ENCODE measurements around the gene MPND.
A peak's percentile ranks its signal among the peaks of the same experiment; 100 is the strongest.

Gene MPND

GRCh38 chr19:4405977-4406376 is 62.6 kb downstream of the MPND start:
- Histone ChIP-seq H3K36me3 (ENCODE audit: insufficient read depth, low read depth, low read length) (peaks cover 62% of the 10 kb centered on the region), H3K9ac (ENCODE audit: low read depth, low read length) (peak overlapping the region; percentile 29; the same call in 1 of the 2 replicates), H3K9me3 (ENCODE audit: insufficient read depth, low read depth, low read length) (no peaks in the 10 kb centered on the region), H3K4me1 (ENCODE audit: insufficient read depth, low read length) (peaks cover 23% of the 10 kb centered on the region), H3K27me3 (ENCODE audit: insufficient read depth, low read length) (no peaks in the 10 kb centered on the region), H3K27ac (ENCODE audit: low read length) (no peak overlapping the region), H3K4me3 (ENCODE audit: low read length) (no peak overlapping the region)

GRCh38 chr19:4406626-4407025 is 63.3 kb downstream of the MPND start:
- Histone ChIP-seq H3K4me3 (ENCODE audit: low read length) (no peak overlapping the region), H3K27me3 (ENCODE audit: insufficient read depth, low read length) (no peaks in the 10 kb centered on the region), H3K27ac (ENCODE audit: low read length) (no peak overlapping the region), H3K9ac (ENCODE audit: low read depth, low read length) (no peak overlapping the region), H3K9me3 (ENCODE audit: insufficient read depth, low read depth, low read length) (no peaks in the 10 kb centered on the region), H3K36me3 (ENCODE audit: insufficient read depth, low read depth, low read length) (peaks cover 68% of the 10 kb centered on the region), H3K4me1 (ENCODE audit: insufficient read depth, low read length) (peaks cover 23% of the 10 kb centered on the region)

DNA sequence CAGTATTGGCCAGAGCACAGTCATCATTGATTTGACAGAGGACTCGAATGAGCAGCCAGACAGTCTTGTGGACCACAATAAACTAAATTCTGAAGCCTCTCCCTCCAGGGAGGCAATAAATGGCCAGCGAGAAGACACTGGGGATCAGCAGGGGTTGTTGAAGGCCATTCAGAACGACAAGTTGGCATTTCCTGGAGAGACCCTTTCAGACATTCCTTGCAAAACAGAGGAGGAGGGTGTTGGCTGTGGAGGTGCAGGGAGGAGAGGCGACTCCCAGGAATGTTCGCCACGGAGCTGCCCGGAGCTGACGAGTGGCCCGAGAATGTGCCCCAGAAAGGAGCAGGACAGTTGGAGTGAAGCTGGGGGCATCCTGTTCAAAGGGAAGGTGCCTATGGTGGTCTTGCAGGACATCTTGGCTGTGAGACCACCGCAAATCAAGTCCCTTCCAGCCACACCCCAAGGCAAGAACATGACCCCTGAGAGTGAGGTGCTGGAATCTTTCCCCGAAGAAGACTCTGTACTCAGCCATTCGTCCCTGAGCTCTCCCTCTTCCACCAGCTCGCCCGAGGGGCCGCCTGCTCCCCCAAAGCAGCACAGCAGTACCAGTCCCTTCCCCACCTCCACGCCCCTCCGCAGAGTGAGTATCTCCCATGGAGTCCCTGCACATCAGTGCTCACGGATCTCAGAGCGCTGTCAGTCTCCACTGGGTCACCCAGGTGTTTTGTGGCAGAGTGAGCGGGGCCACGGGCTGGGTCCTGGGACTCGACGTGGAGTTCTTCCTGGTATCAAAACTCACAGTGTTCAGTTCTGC is 66.0 kb downstream of the MPND start:
- Histone ChIP-seq H3K4me3 (ENCODE audit: low read length) (peak overlapping the region; percentile 18; the same call in 1 of the 2 replicates), H3K36me3 (ENCODE audit: insufficient read depth, low read depth, low read length) (peaks cover 91% of the 10 kb centered on the region), H3K4me1 (ENCODE audit: insufficient read depth, low read length) (peaks cover 23% of the 10 kb centered on the region), H3K9ac (ENCODE audit: low read depth, low read length) (peak overlapping the region; percentile 63; the same call in 1 of the 2 replicates), H3K27me3 (ENCODE audit: insufficient read depth, low read length) (no peaks in the 10 kb centered on the region), H3K9me3 (ENCODE audit: insufficient read depth, low read depth, low read length) (no peaks in the 10 kb centered on the region), H3K27ac (ENCODE audit: low read length) (peak overlapping the region; percentile 54)

Measured in iPS-20b (cell line).